ENCODE measurements around the gene SPRY1. TPM values are rescaled to one million over a fixed set of nuclear protein-coding genes. Genes with fewer than 3 reads are reported as not detected.

SPRY1 gene
- total and polyA plus RNA-seq, 2 donors from 2014 or later, result 18.3 to 134 TPM

- no peak overlapping the region for H3K4me3 ChIP-seq (ENCODE audit: low read length in 3 of 3)
- H3K4me1 ChIP-seq (ENCODE audit: control insufficient read depth in 2 of 3, insufficient read depth in 2 of 3, low read depth in 1 of 3, low read length in 3 of 3), result peaks cover 0 to 6% (median 6%) of the 10 kb centered on the region in 3 donors
- intact Hi-C loops (cut with DNase I), result no loop called here
- peak overlapping the region; percentile 60 to 75 for H3K27ac ChIP-seq (ENCODE audit: low read depth in 2 of 2, low read length in 2 of 2)
- FAIRE-seq (no peak), DNase-seq (no peak)
- no peaks in the 10 kb centered on the region for H3K36me3 ChIP-seq (ENCODE audit: control insufficient read depth in 2 of 3, insufficient read depth in 3 of 3, low read length in 3 of 3)
- no peaks in the 10 kb centered on the region for H3K9me3 ChIP-seq (ENCODE audit: control insufficient read depth in 2 of 3, insufficient read depth in 1 of 3, low read length in 3 of 3)
- no peak for TF ChIP-seq CTCF (IDR thresholded peaks at IDR 0.05; ENCODE audit: borderline replicate concordance, extremely low read depth, insufficient read depth)
- no peak overlapping the region for H3K9ac ChIP-seq (ENCODE audit: low read length in 3 of 3)
- no peaks in the 10 kb centered on the region for H3K27me3 ChIP-seq (ENCODE audit: control insufficient read depth, insufficient read depth, low read length)
Measured at GRCh38 chr4:123352966-123353365, 43.6 kb upstream of the SPRY1 start.

GRCh38 chr4:123353656-123354055, 42.9 kb upstream of the SPRY1 start:
- no peak for TF ChIP-seq CTCF (IDR thresholded peaks at IDR 0.05; ENCODE audit: borderline replicate concordance, extremely low read depth, insufficient read depth)
- H3K36me3 ChIP-seq (ENCODE audit: control insufficient read depth in 2 of 3, insufficient read depth in 3 of 3, low read length in 3 of 3), result no peaks in the 10 kb centered on the region
- intact Hi-C loops (cut with DNase I), result no loop called here
- FAIRE-seq (no peak), DNase-seq (no peak)
- no peaks in the 10 kb centered on the region for H3K27me3 ChIP-seq (ENCODE audit: control insufficient read depth, insufficient read depth, low read length)
- H3K9me3 ChIP-seq (ENCODE audit: control insufficient read depth in 2 of 3, insufficient read depth in 1 of 3, low read length in 3 of 3), result no peaks in the 10 kb centered on the region
- no peak overlapping the region for H3K9ac ChIP-seq (ENCODE audit: low read length in 3 of 3)
- H3K27ac ChIP-seq (ENCODE audit: low read depth in 2 of 2, low read length in 2 of 2), result no peak overlapping the region
- H3K4me1 ChIP-seq (ENCODE audit: control insufficient read depth in 2 of 3, insufficient read depth in 2 of 3, low read depth in 1 of 3, low read length in 3 of 3), result peaks cover 0 to 6% (median 6%) of the 10 kb centered on the region in 3 donors
- no peak overlapping the region for H3K4me3 ChIP-seq (ENCODE audit: low read length in 3 of 3)

- no peaks in the 10 kb centered on the region for H3K9me3 ChIP-seq (ENCODE audit: control insufficient read depth in 2 of 3, insufficient read depth in 1 of 3, low read length in 3 of 3)
- FAIRE-seq (no peak), DNase-seq (no peak)
- H3K36me3 ChIP-seq (ENCODE audit: control insufficient read depth in 2 of 3, insufficient read depth in 3 of 3, low read length in 3 of 3), result no peaks in the 10 kb centered on the region
- no peak for TF ChIP-seq CTCF (IDR thresholded peaks at IDR 0.05; ENCODE audit: borderline replicate concordance, extremely low read depth, insufficient read depth)
- peaks cover 0 to 6% (median 6%) of the 10 kb centered on the region in 3 donors for H3K4me1 ChIP-seq (ENCODE audit: control insufficient read depth in 2 of 3, insufficient read depth in 2 of 3, low read depth in 1 of 3, low read length in 3 of 3)
- no peaks in the 10 kb centered on the region for H3K27me3 ChIP-seq (ENCODE audit: control insufficient read depth, insufficient read depth, low read length)
- intact Hi-C loops (cut with DNase I), result no loop called here
- H3K4me3 ChIP-seq (ENCODE audit: low read length in 3 of 3), result no peak overlapping the region
- no peak overlapping the region for H3K27ac ChIP-seq (ENCODE audit: low read depth in 2 of 2, low read length in 2 of 2)
- no peak overlapping the region for H3K9ac ChIP-seq (ENCODE audit: low read length in 3 of 3)
Measured at GRCh38 chr4:123354701-123355100, 41.9 kb upstream of the SPRY1 start.

- H3K4me1 ChIP-seq (ENCODE audit: control insufficient read depth in 2 of 3, insufficient read depth in 2 of 3, low read depth in 1 of 3, low read length in 3 of 3), result peaks cover 0 to 6% (median 5%) of the 10 kb centered on the region in 3 donors
- H3K27me3 ChIP-seq (ENCODE audit: control insufficient read depth, insufficient read depth, low read length), result no peaks in the 10 kb centered on the region
- TF ChIP-seq CTCF (IDR thresholded peaks at IDR 0.05; ENCODE audit: borderline replicate concordance, extremely low read depth, insufficient read depth), result no peak
- no peak overlapping the region for H3K4me3 ChIP-seq (ENCODE audit: low read length in 3 of 3)
- no peak overlapping the region for H3K9ac ChIP-seq (ENCODE audit: low read length in 3 of 3)
- H3K36me3 ChIP-seq (ENCODE audit: control insufficient read depth in 2 of 3, insufficient read depth in 3 of 3, low read length in 3 of 3), result no peaks in the 10 kb centered on the region
- H3K9me3 ChIP-seq (ENCODE audit: control insufficient read depth in 2 of 3, insufficient read depth in 1 of 3, low read length in 3 of 3), result no peaks in the 10 kb centered on the region
- FAIRE-seq, result no peak
- H3K27ac ChIP-seq (ENCODE audit: low read depth in 2 of 2, low read length in 2 of 2), result no peak overlapping the region
- intact Hi-C loops (cut with DNase I), result no loop called here
- DNase-seq, result no peak
Measured at GRCh38 chr4:123356921-123357320, 39.7 kb upstream of the SPRY1 start.
